ENCODE data around the gene BICRAL. TPM values are rescaled to one million over a fixed set of nuclear protein-coding genes. Genes with fewer than 3 reads are reported as not detected.

Gene BICRAL
- total and polyA plus RNA-seq, 2 donors from 2014 or later = 2.7 to 20.9 TPM

DNA sequence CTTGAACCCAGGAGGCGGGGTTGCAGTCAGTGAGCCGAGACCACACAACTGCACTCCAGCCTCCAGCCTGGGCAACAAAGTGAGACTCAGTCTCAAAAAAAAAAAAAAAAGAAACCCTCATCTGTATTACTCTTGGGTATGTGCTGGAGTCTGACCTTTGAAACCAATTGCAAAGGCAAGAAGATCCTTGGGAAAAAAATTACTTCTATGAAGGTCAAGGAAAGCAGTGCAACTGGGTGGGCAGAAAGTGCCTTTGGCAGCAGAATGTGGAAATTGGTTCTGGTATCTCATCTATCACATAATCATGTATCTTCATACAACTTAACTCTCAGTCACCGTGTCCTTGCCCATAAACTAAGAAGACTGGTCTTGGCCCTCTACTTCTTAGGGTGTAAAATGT is 89.9 kb downstream of the BICRAL start:
- peak in 1 of 5 donors; percentile 11 for DNase-seq
- Histone ChIP-seq H3K27ac (ENCODE audit: low read depth in 2 of 2, low read length in 2 of 2) (no peak overlapping the region), H3K4me3 (ENCODE audit: low read length in 3 of 3) (no peak overlapping the region), H3K9ac (ENCODE audit: low read length in 3 of 3) (no peak overlapping the region), H3K9me3 (ENCODE audit: control insufficient read depth in 2 of 3, insufficient read depth in 1 of 3, low read length in 3 of 3) (no peaks in the 10 kb centered on the region), H3K4me1 (ENCODE audit: control insufficient read depth in 2 of 3, insufficient read depth in 2 of 3, low read depth in 1 of 3, low read length in 3 of 3) (no peaks in the 10 kb centered on the region), H3K27me3 (ENCODE audit: control insufficient read depth, insufficient read depth, low read length) (no peaks in the 10 kb centered on the region), H3K36me3 (ENCODE audit: control insufficient read depth in 2 of 3, insufficient read depth in 3 of 3, low read length in 3 of 3) (peaks cover 0 to 11% (median 8%) of the 10 kb centered on the region in 3 donors)
- intact Hi-C loops (cut with DNase I) = no loop called here
- TF ChIP-seq, protein P1, sequence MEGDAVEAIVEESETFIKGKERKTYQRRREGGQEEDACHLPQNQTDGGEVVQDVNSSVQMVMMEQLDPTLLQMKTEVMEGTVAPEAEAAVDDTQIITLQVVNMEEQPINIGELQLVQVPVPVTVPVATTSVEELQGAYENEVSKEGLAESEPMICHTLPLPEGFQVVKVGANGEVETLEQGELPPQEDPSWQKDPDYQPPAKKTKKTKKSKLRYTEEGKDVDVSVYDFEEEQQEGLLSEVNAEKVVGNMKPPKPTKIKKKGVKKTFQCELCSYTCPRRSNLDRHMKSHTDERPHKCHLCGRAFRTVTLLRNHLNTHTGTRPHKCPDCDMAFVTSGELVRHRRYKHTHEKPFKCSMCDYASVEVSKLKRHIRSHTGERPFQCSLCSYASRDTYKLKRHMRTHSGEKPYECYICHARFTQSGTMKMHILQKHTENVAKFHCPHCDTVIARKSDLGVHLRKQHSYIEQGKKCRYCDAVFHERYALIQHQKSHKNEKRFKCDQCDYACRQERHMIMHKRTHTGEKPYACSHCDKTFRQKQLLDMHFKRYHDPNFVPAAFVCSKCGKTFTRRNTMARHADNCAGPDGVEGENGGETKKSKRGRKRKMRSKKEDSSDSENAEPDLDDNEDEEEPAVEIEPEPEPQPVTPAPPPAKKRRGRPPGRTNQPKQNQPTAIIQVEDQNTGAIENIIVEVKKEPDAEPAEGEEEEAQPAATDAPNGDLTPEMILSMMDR (IDR thresholded peaks at IDR 0.05; ENCODE audit: borderline replicate concordance, extremely low read depth, insufficient read depth) = no peak
- FAIRE-seq = no peak

DNA sequence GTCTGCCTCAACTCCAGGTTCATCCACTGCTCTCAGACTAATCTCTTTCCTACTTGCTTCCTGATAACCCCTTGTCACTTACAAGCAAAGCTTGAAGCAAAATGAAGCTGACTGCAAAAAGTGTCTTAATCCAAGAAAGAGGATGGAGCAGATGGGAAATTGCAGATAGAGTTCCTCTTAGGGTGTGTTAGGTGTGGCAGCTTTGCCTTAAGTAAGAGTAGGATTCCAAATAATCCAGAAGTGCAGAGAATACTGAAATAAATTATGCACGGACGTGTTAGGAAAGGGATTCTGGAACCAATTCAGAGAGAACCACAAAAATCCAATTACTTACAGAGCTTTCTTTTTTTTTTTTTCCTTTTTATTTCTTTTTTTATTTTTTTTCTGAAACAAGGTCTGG is 91.5 kb downstream of the BICRAL start:
- H3K36me3 ChIP-seq (ENCODE audit: control insufficient read depth in 2 of 3, insufficient read depth in 3 of 3, low read length in 3 of 3) = no peaks in the 10 kb centered on the region
- H3K4me3 ChIP-seq (ENCODE audit: low read length in 3 of 3) = no peak overlapping the region
- no peaks in the 10 kb centered on the region for H3K4me1 ChIP-seq (ENCODE audit: control insufficient read depth in 2 of 3, insufficient read depth in 2 of 3, low read depth in 1 of 3, low read length in 3 of 3)
- FAIRE-seq (no peak), DNase-seq (no peak)
- H3K27me3 ChIP-seq (ENCODE audit: control insufficient read depth, insufficient read depth, low read length) = no peaks in the 10 kb centered on the region
- TF ChIP-seq, protein P1 (IDR thresholded peaks at IDR 0.05; ENCODE audit: borderline replicate concordance, extremely low read depth, insufficient read depth) = no peak
- H3K27ac ChIP-seq (ENCODE audit: low read depth in 2 of 2, low read length in 2 of 2) = no peak overlapping the region
- intact Hi-C loops (cut with DNase I) = no loop called here
- H3K9ac ChIP-seq (ENCODE audit: low read length in 3 of 3) = no peak overlapping the region
- H3K9me3 ChIP-seq (ENCODE audit: control insufficient read depth in 2 of 3, insufficient read depth in 1 of 3, low read length in 3 of 3) = no peaks in the 10 kb centered on the region

DNA sequence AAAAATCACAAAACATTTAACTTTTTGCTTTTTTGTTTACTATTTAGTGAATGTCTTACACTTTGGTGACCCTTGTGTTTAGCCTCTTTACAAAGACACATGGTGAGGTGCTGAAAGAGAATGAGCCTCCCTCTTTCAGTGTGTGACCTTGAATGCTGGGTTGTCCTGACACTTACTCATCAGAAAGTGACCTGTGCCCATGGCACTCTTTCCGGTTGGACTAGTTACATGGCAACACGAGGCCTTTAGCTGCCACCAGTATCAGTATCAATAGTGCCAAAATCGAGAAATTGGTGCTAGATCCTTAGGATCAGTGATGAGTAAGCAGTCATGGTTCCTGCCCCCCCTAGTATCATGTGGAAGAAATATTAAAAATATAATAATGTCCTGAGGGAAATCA is 95.8 kb downstream of the BICRAL start:
- no peak for FAIRE-seq
- H3K9ac ChIP-seq (ENCODE audit: low read length in 3 of 3) = no peak overlapping the region
- intact Hi-C loops (cut with DNase I) = loop anchor here (5.0 kb wide), 1 partner anchor 215 kb away; no protein-coding TSS in a partner anchor

More for the DNA sequence above, 95.8 kb downstream of the BICRAL start:
- no peak overlapping the region for H3K4me3 ChIP-seq (ENCODE audit: low read length in 3 of 3)
- no peaks in the 10 kb centered on the region for H3K27me3 ChIP-seq (ENCODE audit: control insufficient read depth, insufficient read depth, low read length)
- H3K36me3 ChIP-seq (ENCODE audit: control insufficient read depth in 2 of 3, insufficient read depth in 3 of 3, low read length in 3 of 3) = no peaks in the 10 kb centered on the region
- DNase-seq = no peak
- H3K27ac ChIP-seq (ENCODE audit: low read depth in 2 of 2, low read length in 2 of 2) = no peak overlapping the region
- peaks cover 0 to 5% (median 4%) of the 10 kb centered on the region in 3 donors for H3K4me1 ChIP-seq (ENCODE audit: control insufficient read depth in 2 of 3, insufficient read depth in 2 of 3, low read depth in 1 of 3, low read length in 3 of 3)
- no peaks in the 10 kb centered on the region for H3K9me3 ChIP-seq (ENCODE audit: control insufficient read depth in 2 of 3, insufficient read depth in 1 of 3, low read length in 3 of 3)
- TF ChIP-seq, protein P1 (IDR thresholded peaks at IDR 0.05; ENCODE audit: borderline replicate concordance, extremely low read depth, insufficient read depth) = no peak

All from kidney (tissue), 14 donors.